ENCODE measurements around the gene TCF7L1.
"Not testable (repeated sequence)": the region's sequence is repeated elsewhere in the genome, so short reads cannot be mapped to it uniquely, and the experiment has no call there.

TCF7L1 gene, protein sequence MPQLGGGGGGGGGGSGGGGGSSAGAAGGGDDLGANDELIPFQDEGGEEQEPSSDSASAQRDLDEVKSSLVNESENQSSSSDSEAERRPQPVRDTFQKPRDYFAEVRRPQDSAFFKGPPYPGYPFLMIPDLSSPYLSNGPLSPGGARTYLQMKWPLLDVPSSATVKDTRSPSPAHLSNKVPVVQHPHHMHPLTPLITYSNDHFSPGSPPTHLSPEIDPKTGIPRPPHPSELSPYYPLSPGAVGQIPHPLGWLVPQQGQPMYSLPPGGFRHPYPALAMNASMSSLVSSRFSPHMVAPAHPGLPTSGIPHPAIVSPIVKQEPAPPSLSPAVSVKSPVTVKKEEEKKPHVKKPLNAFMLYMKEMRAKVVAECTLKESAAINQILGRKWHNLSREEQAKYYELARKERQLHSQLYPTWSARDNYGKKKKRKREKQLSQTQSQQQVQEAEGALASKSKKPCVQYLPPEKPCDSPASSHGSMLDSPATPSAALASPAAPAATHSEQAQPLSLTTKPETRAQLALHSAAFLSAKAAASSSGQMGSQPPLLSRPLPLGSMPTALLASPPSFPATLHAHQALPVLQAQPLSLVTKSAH

DNA sequence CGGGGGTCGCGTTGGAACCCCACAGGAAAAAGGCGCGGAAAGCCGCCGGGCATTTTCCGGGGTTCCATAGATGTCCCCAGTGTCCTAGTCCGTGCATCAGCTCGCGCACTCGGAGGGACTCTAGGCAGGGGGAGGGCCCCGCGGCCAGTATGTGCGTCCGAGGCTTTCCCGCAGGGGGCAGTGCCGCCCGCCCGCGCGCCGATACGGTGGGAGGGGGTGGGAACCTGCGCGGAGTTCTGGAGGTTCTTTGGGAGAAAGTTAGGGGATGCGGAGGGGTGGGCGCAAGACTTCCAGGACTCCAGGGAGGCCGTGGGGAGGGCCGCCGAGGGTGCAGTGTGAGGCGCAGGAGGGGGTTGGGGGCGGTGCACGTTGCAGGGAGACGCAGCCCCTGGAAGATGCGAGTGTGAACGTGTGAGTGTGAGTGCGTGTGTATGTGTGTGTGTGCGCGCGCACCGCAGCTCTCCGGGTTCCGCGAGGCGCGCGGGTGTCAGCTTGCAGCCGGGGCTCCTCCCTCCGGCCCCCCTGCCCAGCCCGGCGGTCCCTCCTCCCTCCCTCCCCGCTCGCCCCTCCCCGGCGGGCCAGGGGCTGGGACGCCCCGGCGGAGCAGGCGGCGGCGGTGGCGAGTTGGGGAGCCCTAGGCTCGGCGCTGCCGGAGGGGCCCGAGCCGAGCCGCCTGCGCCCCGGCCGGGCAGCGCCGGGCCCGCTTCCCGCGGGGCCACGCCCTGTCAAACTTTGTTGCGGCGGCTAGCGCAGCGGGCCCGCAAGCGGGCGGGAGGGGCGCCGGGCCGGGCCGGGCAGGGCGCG, at the start of gene TCF7L1:
Gene TCF7L1 (plus strand): TSS at position 559 of the 804 bp plus-strand sequence. CDS start 293 bp downstream, outside the sequence.
- no peak for DNase-seq

DNA sequence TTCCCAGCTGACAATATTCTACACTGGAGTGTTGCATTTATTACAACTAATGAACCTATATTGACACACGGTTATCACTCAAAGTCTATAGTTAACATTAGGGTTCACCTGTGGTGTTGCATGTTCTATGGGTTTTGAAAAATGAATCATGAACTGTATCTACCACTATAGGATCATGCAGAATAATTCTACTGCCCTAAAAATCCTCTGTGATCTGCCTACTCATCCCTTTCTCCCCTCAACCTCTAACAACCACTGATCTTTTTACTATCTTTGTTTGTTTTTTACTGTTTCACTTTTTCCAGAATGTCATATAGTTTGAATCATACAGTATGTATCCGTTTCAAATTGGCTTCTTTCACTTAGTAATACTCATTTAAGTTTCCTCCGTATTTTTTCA, 47.6 kb upstream of the TCF7L1 start:
- no peak for DNase-seq

DNA sequence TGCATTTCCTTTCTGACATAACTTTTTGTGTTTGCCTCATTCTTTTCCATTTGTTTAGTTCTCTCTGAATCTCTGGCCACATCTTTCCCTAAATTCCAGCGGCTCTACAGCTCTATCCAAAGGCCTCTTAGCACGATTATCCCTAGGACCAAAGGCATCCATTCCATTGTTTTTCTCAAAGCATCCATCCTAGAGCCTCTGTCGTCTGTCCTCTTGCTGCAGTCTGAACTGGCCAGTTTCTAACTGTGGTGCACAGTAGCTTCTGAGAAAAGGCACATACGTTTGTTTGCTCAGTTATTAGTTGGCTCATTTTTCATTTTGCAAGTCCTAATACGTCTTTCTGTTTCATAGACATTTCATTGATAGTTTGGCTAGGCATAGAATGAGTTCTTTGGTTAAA, 45.7 kb upstream of the TCF7L1 start:
- no peak for DNase-seq

DNA sequence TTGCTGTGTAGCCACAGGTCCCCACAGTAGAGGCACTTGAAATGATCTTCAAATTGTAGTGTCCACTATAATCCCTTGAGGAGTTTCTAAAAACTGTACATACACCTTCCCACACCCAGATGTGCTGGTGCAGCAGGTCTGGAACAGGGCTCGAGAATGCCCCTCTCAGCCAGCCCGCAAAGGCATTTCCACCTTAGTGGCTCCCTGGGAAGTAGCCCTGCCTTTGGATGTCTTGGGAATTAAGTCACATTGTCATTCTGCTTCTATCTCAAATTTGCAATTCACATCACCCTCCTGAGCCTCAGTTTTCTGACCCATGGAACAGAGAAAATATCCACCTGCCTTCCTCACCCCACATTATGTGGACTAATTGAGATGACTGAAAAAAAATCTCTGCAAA, 44.3 kb upstream of the TCF7L1 start:
- no peak for DNase-seq

DNA sequence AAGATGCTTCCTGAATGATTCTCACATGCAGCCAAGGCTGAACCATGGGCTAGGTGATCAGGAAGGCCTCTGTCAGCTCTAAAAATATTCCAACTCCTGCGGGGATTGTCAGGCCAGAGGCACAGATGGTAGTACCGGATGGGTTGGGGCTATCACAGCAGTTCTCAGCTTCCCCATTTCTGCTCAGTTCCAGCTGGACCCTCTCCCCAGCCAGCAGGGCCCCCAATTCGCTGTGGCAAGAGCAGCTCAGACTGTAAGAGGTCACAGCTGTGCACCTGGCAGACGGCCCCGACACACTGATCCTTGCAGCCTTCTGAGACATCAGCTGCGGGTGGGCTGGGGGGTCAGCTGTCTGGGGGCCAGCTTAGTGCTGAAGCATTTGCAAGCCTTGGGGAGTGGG, 43.6 kb upstream of the TCF7L1 start:
- no peak for DNase-seq

DNA sequence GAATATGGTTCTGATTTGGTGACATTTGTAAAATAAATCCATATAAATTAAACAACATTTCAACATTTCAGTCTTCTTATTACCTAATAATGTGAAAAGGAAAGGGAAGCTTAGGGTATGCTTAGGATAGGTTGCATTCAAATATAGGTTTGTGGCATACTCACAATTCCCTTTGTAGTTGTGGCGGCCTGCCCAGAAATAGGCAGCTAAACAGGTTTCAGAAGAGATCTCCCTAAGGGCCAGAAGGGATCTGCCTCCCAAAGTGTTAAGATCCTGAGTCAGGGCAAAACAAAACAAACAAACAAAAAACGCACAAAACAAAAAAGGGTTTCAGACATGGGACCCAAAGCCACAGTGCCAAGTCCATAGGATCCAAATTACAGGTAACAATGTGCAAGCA, 41.4 kb upstream of the TCF7L1 start:
- DNase-seq: no peak

DNA sequence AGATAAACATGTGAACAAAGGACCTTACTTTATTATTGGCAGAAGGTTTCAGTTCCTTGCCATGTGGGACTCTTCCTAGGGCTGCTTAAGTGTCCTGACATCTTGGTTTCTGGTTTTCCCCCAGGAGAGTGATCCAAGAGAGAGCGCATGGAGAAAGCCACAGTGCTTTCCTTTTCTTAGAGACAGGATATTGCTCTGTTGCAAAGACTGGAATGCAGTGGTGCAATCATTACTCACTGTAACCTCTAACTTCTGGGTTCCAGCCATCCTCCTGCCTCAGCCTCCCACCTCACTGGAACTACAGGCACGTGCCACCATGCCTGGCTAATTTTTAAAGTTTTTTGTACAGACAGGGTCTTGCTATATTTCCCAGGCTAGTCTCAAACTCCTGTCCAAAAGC, 38.1 kb upstream of the TCF7L1 start:
- DNase-seq: no peak

DNA sequence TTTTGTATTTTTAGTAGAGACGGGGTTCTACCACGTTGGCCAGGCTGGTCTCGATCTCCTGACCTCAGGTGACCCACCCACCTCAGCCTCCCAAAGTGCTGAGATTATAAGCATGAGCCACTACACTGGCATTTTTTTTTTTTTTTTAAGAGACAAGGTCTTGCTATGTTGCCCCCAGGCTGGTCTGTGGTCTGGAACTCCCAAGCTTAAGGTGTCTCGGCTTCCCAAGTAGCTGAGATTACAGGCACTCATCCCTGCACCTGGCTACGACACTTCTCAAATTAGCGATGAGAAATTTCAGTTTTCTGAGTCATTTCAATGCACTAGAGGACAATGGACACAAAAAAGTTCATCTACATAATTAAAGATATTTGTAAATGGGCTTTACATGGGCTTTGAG, 36.6 kb upstream of the TCF7L1 start:
- no peak for DNase-seq

DNA sequence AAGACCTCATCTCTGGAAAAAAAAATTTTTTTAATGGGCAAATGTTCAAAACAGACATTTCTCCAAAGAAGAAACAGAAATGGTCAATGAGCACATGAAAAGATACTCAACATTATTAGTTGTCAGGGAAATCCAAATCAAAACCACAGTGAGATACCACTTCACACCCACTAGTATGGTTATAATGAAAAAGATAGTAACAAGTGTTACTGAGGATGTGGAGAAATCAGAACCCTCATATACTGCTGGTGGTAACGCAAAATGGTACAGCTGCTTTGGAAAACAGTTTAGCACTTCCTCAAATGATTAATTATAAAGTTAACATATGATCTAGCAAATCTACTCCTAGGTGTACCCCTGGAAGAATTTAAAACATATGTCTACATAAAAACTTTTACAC, 29.0 kb upstream of the TCF7L1 start:
- no peak for DNase-seq

DNA sequence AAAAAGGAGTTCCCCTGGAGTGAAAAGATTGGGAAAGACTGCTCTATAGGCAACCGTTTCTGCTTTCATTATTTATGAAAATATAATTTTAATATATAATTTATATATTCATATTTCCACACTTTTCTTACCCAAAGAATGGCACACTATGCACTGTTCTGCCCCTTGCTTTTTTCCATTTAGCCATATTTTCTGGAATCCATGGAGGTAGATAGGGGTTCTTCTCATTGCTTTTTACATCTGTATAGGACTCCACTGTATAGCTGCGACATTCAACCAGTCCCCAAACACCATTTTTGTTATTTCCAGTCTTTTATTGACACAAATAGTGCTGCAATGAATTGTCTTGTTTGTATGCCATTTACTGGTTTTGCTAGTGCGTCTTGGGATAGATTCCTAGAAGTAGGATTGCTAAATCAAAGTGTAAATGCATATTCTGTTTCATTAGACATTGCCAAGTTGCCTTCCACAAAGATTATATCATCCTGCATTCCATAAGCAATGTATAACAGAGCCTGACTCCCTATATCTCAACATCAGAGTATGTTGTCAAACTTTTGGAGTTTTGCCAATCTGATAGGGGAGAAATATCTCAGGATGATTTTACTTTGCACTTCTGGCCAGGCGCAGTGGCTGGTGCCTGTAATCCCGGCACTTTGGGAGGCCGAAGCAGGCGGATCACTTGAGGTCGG, 26.6 kb upstream of the TCF7L1 start:
- no peak for DNase-seq

DNA sequence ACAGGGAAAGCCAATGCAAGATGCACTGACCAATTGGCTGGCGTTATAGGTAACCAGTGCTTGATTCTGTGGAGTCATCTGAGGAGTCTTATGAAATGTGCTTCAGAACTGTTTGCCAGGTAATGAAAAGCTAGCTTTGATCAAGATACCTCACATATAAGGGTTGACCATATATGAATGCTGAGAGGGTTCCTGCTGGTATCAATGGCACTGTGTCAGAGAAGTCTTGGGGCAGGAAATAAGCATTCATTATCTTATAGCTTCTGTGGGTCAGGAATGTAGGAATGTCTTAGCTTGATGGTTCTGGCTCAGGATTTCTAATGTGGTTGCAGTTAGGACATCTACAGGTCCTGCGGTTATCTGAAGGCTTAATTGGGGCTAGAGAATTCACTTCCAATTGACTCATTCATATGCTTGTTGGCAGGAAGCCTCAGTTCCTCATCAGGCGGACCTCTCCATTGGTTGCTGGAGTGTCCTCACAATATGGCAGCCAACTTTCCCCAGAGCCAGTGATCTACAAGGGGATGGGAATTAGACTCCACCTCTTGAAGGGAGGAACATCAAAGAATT, 22.1 kb upstream of the TCF7L1 start:
- DNase-seq: no peak

DNA sequence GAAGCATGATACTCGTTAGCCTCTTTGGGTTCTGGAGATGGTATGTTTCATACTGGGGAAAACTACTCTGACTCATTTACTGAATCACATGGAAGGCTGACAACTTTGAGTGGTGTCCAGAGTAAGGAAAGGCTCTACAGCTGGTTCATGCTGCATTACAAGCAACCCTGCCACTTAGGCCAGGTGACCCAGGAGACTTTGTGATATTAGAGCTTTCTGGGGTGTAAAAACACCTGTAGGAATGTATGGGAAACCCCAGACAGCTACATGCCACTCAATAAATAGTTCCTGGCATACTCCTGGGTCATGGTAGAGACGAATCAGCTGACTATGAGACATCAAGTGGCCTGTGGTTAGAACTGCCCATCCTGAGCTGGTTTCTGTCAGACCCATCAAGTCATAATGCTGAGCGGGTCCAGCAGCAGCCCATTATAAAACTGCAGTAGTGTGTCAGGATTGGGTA, 21.3 kb upstream of the TCF7L1 start:
- no peak for DNase-seq

DNA sequence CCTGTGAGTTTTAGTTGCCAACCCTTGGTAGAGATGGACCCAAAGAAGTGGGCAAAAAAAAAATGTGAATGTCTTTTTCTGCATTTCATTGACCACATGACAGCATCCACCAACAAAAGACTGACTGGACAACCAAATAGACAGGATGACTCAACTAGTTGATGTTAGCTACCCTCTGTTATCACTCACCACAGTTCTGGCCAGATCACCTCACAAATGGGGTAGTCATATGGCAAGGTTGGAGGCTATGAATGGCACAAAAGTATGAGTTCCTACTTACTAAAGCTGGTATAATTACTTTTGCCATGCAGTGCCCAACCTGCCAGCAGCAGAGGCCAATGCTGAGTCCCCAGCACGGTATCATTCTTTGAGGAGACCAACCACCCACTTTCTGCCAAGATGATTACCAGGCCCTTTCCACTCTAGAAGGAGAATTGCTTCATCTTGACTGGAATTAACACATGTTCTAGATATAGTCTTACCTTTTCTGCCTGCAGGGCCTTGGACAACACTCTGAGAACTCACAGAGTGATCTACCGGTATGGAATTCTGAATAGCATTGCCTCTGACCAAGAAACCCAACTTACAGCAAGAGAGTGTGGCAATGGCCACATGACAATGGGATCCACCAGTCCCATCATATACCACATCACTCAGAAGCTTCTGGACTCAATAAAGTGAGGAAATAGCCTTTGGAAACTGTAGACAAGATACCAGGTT, 20.1 kb upstream of the TCF7L1 start:
- DNase-seq: no peak

DNA sequence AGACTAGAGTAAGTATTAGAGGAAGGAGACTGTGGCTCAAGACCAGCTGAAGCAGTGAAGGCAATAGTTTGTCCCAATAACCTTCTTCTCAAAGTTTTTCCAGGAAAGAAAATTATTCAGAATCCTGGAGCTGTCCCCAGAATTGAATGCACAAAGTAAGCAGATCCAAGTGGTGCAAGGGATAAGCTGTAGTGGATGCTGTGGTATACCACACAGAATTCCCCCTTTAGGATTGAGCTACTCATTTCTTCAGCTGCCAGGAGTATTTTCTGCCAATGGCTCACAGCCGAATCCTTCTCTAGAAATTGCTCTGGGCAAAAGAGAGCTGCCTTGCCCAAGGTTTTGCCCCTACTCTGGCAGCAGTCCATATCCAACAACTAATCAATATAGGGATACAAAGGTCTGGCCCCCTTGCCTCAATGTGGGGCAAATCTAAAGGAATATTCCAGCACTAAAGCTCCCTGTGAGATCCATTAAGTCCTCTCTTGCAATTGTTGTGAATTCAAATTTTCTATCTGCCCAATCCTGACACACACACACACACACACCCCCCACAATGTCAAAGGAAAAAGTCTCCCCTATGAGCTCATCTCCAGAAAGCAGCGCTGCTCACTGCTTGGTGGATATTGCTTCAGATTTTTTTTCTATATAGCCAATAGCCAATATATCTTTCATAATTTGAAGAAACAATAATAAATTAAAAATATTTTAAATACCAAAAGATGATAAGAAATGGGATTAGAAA, 18.4 kb upstream of the TCF7L1 start:
- no peak for DNase-seq

DNA sequence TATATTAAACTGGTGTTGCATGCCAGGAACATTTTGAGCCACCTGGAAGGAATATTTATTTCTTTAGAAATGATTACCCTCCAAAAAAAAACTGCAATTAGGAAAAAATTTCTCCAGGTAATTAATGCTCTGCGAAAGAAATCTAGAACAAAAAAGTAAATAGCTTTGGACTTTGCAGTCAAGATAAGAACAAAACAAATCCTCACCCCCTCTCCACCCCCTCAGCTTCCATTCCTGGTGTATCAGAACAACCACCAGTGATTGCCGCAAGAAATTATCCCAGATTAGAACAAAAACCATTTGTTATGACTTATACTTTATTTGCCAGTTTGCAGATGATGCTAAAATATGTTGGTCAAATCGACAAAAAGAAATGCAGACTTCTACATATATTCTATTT, 17.0 kb upstream of the TCF7L1 start:
- DNase-seq: no peak

DNA sequence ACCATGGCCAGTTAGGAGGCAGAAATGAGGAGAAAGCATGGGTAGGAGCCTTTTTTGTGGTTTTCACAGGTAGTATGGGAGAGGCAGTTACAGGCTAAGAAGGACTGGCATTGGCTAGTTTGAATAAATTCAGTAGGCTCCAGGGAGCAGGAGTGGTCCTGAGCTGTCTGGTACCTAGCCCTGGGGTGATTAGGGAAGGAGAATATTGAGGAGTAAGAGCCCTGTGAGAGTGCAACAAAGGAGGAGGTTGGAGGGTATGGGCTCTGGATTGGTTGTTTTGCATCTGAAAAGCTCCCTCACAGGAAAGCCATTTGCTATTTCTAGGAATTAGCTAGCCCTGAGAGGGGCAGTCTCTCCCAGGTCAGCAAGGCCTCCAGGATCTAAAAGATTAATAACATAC, 13.3 kb upstream of the TCF7L1 start:
- no peak for DNase-seq

DNA sequence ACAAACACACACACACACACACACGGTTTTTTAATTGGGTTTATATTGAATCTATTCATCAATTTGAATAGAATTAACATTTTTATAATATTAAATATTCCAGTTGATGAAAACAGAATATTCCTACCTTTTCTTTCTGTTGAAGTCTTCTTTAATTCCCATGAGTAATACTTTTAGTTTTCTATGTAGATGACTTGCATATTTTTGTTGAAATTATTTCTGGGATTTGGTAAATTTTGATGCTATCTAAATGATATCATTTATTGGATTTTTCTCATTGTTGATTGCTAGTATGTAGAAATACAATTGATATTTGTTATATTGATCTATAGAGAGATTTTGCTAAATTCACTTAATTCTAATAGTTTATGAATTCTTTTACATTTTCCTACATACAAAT, 12.8 kb upstream of the TCF7L1 start:
- DNase-seq: no peak

DNA sequence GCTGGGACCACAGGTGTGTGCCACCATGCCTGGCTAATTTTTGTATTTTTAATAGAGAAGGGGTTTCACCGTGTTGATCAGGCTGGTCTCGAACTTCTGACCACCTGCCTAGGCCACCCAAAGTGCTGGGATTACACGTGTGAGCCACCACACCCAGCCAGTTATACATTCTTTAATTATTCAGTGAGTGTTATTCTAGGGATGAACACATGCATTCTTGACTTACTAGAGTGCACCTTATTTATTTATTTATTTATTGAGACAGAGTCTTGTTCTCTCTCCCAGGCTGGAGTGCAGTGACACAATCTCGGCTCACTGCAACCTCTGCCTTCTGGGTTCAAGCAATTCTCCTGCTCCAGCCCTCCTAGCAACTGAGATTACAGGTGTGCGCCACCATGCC, 6.7 kb upstream of the TCF7L1 start:
- DNase-seq: not testable (repeated sequence)

DNA sequence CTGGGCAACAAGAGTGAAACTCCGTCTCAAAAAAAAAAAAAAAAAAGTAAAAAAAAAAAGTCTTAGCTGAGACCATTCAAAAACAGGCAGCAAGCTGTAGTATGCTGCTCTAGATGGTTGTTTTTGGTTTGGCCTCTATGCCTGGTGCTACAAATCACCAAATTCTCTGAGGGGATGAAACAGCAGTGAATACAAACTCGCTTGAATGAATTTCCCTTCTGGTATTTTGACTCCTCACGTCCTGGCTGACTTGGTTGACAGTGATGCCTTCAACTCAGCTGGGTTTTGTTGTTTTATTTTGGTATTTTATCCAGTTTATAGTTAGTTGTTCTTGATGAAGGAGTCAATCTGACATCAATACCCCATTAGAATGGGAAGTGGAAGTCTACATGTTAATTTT, 3.3 kb upstream of the TCF7L1 start:
- no peak for DNase-seq

DNA sequence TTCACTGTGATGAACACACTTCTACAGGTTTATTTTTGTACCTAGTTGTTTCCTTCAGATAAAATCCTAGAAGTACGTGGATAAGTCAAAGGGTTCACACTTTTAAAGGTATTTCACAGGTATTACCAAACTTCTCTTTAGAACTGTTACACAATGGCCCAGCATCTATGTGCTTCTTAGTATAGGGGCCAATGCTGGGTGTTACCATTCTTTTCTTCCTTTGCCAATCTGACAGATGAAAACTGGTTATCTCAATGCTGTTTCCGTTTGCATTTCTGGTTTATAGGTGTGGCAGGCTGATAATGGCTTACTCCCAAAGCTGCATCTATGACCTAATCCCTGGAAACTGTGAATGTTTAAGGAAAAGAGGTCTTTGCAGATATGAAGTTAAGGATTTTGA, 2.8 kb upstream of the TCF7L1 start:
- DNase-seq: no peak

DNA sequence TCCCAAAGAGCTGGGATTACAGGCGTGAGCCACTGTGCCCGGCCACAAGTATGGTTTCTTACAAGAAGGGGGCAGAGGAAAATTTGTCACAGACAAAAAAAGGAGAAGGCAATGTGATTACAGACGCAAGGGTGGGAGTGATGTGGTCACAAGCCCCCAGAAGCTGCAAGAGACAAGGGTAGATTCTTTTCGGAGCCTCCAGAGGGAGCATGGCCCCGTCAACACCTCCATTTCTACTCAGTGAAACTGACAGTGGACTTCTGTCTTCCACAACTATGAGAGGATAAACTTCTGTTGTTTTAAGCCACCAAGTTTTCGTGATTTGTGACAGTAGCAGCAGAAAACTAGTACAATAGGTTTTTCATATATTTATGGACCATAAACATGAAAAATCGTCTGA, 2.1 kb upstream of the TCF7L1 start:
- no peak for DNase-seq

DNA sequence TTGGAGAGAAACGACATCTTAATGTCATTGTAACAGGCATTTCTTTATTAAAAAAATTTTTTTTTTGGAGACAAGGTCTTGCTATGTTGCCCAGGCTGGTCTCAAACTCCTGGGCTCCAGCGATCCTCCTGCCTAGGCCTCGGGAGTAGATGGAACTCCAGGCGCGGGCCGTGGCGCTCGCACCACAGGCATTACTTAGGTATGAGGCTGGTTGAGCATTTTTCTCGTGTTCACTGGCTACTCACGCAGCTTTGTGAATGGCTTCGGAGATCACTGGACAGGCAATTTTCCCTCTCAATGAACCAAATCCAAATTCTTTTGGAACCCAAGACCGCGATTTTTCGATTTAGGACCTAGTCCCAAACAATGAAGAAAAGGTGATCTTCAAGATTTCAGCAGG, 795 bp upstream of the TCF7L1 start:
- DNase-seq: no peak
